Esophagus squamous epithelium (tissue), 4 donors: Measurements from ENCODE around the gene UMAD1.

ENCODE experiments used
- CTCF ChIP-seq, 6 experiments: fragments of 450-650 bp in 4 of 6; fragments of 200-600 bp in 2 of 6; sonication (generic) in 2 of 6; IDR thresholded peaks; one replicate each; pipeline ENCODE4 v1.5.1; 2016 to 2019; ENCODE audit warnings: antibody characterized with exemption in 6 of 6, mild to moderate bottlenecking in 4 of 6, moderate library complexity in 4 of 6
- POLR2A ChIP-seq, 4 donors: fragments of 450-650 bp; IDR thresholded peaks; one replicate each; pipeline ENCODE4 v1.6.1; 2017; ENCODE audit warnings: antibody characterized with exemption in 4 of 4, mild to moderate bottlenecking in 4 of 4, moderate library complexity in 3 of 4

GRCh38 chr7:7765422-7765821, 124.9 kb downstream of the UMAD1 start:
- no peak for TF ChIP-seq CTCF (IDR thresholded peaks at IDR 0.05)
- no peak for TF ChIP-seq POLR2A (IDR thresholded peaks at IDR 0.05)
